Natural killer cell treated with Interleukin-12 subunit alpha and Interleukin-12 subunit beta and Interleukin-15 and Interleukin-18, amount 100 ng/mL, for 72 hours (primary cell): Measurements from ENCODE around the gene HMGA1. TPM values are rescaled to one million over a fixed set of nuclear protein-coding genes. Genes with fewer than 3 reads are reported as not detected.

Experiments used
- ATAC-seq, 2 donors: fragments of 150-1000 bp; cut with Tn5 transposase in 1 of 2; sonication (Bioruptor Pico), chemical (Tn5 transposase) in 1 of 2; 2 replicates each; pipeline ENCODE4 v1.10.0; 2021
- DNase-seq: peaks from one replicate; pipeline ENCODE4 v3.0.0; 2022; ENCODE audit warnings: low spot score
- H3K27ac Mint-ChIP-seq, 2 donors: 1 replicate in 1 of 2; 2 replicates in 1 of 2; pipeline ENCODE4 v1.8.0; 2022; ENCODE audit warnings: mixed read lengths in 2 of 2, mild to moderate bottlenecking in 1 of 2, moderate library complexity in 1 of 2
- H3K27me3 Mint-ChIP-seq, 2 donors: 1 replicate in 1 of 2; 2 replicates in 1 of 2; pipeline ENCODE4 v1.8.0; 2022; ENCODE audit warnings: mixed read lengths in 2 of 2
- H3K36me3 Mint-ChIP-seq: one replicate; pipeline ENCODE4 v1.8.0; 2022; ENCODE audit warnings: mixed read lengths
- H3K4me1 Mint-ChIP-seq, 2 donors: 1 replicate in 1 of 2; 2 replicates in 1 of 2; pipeline ENCODE4 v1.8.0; 2022; ENCODE audit warnings: low read depth in 2 of 2, mixed read lengths in 2 of 2, mild to moderate bottlenecking in 1 of 2
- H3K4me3 Mint-ChIP-seq: one replicate; pipeline ENCODE4 v1.8.0; 2022; ENCODE audit warnings: mixed read lengths
- H3K9me3 Mint-ChIP-seq: 2 replicates; pipeline ENCODE4 v1.8.0; 2022; ENCODE audit warnings: mixed read lengths
- total RNA-seq, 2 donors: library from RNA; stranded (reverse); gene quantifications; one replicate each; pipeline ENCODE4 v1.2.3, GENCODE V29; 2022

HMGA1 gene
- total RNA-seq, 2 donors from 2014 or later, result 151 to 556 TPM

DNA sequence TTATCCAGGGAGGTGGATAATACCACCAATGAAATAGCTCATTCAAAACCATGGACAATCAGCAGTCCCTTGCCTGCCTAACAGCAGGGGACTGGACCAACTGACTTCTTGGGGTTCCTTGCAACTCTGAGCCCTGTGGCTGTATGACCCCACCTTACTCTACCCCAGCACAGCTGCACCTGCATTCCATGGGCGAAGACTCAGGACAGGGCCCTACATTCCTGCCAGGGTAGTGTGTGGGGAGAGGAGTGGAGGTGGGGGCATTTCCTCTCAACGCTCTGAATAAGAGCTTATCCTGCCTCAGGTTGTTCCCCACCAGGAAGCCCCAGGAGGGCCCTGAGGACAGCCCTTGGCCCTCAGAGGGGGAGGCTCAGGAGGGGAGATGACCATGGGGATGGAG is 30.8 kb upstream of the HMGA1 start:
- Mint-ChIP-seq H3K27me3 (no peaks in the 10 kb centered on the region), H3K27ac (no peak overlapping the region), H3K4me1 (peaks cover 5 to 9% of the 10 kb centered on the region in 2 donors), H3K4me3 (no peak overlapping the region), H3K36me3 (no peaks in the 10 kb centered on the region), H3K9me3 (no peaks in the 10 kb centered on the region)
- ATAC-seq, result no peak
- DNase-seq, result no peak

- Mint-ChIP-seq H3K27ac (no peak overlapping the region), H3K9me3 (no peaks in the 10 kb centered on the region), H3K27me3 (no peaks in the 10 kb centered on the region), H3K36me3 (no peaks in the 10 kb centered on the region), H3K4me1 (peaks cover 5 to 8% of the 10 kb centered on the region in 2 donors), H3K4me3 (no peak overlapping the region)
- DNase-seq (no peak), ATAC-seq (no peak)
These were observed 29.9 kb upstream of the HMGA1 start for GRCh38 chr6:34206726-34207125.

DNA sequence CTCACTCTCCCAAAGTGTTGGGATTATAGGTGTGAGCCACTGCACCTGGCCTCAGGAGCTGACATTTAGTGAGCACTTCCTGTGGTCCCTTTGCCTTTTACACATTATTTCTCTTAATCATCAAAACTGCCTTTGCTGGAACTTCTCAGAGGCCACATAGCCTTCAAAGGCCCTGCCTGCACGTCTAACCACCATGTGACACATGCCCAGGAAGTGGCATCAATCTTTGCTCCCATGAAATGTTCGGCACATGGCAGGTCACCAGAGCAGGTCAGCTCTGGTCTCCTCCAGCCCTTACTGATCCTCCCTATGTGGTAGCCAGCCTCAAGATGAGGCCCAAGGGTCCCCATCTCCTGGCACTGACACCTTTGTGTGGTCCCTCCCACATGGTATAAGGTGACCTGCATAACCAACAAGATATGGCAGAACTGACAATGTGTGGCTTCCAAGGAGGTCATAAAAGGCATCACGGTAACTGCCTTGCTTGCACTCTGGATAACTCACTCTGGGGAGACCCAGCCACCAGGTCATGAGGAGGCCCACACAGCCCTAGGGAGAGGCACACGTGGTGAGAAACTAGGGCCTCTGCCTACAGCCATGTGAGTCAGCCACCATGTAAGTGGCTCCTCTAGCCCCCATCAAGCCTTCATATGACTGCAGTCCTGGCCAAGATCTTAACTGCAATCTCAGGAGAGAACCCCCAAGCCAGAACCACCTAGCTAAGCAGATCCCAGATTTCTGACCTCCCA is 28.8 kb upstream of the HMGA1 start:
- peaks cover 5 to 6% of the 10 kb centered on the region in 2 donors for H3K4me1 Mint-ChIP-seq
- no peaks in the 10 kb centered on the region for H3K27me3 Mint-ChIP-seq
- peak; percentile 43 to 72 for ATAC-seq
- H3K9me3 Mint-ChIP-seq, result no peaks in the 10 kb centered on the region
- H3K27ac Mint-ChIP-seq, result no peak overlapping the region
- H3K36me3 Mint-ChIP-seq, result no peaks in the 10 kb centered on the region
- no peak for DNase-seq
- H3K4me3 Mint-ChIP-seq, result no peak overlapping the region

DNA sequence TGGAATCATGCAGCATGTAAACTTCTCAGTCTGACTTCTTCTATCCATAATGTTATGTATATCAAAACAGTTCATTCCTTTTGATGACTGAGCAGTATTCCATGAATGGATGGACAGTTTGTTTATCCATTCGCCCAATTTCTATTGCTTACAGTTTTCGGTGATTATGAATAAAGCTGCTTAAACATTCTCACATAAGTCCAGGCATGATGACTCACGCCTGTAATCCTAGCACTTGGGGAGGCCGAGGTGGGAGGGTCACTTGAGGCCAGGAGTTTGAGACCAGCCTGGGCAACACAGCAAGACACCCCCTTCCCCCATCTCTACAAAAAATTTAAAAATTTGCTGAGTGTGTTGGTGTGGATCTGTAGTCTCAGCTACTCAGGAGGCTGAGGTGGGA is 22.9 kb upstream of the HMGA1 start:
- Mint-ChIP-seq H3K36me3 (no peaks in the 10 kb centered on the region), H3K4me1 (no peaks in the 10 kb centered on the region), H3K9me3 (no peaks in the 10 kb centered on the region), H3K27me3 (no peaks in the 10 kb centered on the region), H3K27ac (no peak overlapping the region), H3K4me3 (no peak overlapping the region)
- ATAC-seq (no peak), DNase-seq (no peak)

DNA sequence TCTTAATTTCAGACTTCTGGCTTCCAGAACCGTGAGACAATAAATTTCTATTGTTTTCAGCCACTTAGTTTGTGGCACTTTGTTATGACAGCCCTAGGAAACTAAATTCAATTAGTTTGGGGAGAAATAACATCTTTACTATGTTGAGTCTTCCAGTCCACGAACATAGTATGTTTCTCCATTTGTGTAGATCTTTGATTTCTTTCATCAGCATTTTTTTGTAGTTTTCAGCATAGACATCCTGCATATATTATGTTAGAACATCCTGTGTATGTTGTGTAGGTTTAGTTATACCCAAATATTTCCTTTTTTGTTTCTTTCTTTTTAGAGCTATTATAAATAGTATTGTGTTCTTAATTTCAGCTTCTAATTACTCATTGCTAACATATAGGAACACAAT is 18.0 kb upstream of the HMGA1 start:
- Mint-ChIP-seq H3K9me3 (no peaks in the 10 kb centered on the region), H3K36me3 (no peaks in the 10 kb centered on the region), H3K27ac (no peak overlapping the region), H3K27me3 (peaks cover 0 to 4% of the 10 kb centered on the region in 2 donors), H3K4me3 (no peak overlapping the region), H3K4me1 (peaks cover 1 to 2% of the 10 kb centered on the region in 2 donors)
- DNase-seq (no peak), ATAC-seq (no peak)

DNA sequence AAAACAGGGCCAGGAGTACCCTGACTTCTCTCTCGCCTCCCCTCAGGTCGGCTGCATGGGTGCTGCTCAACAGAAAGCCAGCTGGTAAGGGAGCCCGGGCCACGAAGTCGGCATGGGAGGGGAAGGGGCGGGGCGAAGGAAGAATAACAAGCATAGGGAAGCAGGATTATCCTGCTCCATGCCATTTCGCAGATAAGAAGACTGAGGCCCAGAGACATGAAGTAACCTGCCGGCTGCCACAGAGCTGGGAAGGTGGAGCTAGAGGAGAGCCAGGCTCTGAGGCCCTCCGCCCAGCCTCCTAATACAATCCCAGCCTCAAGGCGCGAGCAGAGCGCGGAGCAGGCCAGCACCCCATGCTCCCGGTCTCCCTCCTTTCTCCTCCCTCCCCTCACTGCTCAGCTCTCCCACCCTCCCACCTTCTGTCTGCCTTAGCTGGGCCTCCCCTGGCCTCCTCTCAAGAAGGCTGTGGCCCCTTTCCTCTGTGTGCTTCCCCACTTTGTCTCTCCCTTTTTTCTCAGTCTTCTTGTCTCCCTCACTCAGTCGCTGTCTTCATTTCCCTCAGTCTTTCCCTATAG is 13.2 kb upstream of the HMGA1 start:
- H3K27ac Mint-ChIP-seq, result peak overlapping the region; percentile 7 to 14
- no peak for DNase-seq
- no peaks in the 10 kb centered on the region for H3K9me3 Mint-ChIP-seq
- H3K27me3 Mint-ChIP-seq, result peaks cover 0 to 4% of the 10 kb centered on the region in 2 donors
- H3K36me3 Mint-ChIP-seq, result no peaks in the 10 kb centered on the region
- peaks cover 6 to 9% of the 10 kb centered on the region in 2 donors for H3K4me1 Mint-ChIP-seq
- ATAC-seq, result peak in 1 of 2 donors; percentile 0
- peak overlapping the region; percentile 7 for H3K4me3 Mint-ChIP-seq

DNA sequence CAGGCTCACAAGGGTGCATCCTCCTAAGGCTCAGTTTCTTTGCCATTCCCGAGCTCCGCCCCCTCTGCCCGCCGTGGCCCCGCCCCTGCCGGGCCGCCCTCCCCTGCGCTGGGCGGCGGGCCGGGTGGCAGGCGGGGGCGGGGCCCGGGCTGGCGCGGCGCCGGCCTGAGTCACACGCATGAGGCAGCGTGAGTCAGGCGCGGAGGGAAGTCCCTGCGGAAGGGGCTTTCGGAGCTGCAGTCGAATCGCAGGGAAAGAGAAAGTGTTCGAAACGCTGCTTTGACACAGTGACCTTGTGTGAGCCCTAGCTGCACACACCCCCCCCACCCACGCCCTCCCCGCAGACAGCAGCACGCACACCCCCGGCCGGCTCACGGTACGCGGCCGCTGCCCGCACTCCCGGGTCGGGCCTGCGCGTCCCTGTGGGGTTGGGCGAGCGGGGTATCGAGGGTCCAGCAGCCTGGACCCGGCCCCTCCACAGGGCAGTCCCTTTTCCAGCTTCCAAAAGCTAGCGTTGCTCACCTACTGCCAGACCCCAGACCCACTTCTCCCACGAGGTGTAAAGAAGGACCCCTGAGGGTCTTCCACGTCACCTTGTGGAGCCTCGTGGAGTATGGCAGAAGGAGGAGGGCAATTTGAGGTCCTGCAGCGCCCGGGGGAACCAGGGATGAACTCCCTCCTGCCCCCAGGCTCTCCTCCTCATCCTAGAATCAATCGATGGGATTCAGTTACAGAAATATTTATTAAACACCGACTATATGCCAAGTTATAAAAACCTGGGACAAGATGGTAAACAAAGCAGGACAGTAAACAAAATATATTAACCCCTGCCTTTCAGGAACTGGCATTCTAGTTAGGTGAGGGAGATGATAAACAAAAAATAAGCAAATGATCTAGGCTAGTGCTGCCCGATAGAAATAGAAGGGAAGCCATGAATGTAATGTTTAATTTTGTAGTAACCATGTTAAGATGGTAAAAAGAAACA is 12.4 kb upstream of the HMGA1 start:
- ATAC-seq, result peak; percentile 99 to 100
- DNase-seq, result peak; percentile 94
- Mint-ChIP-seq H3K4me1 (peaks cover 6 to 9% of the 10 kb centered on the region in 2 donors), H3K36me3 (no peaks in the 10 kb centered on the region), H3K9me3 (no peaks in the 10 kb centered on the region), H3K27ac (peak overlapping the region; percentile 7 to 14), H3K27me3 (peaks cover 0 to 3% of the 10 kb centered on the region in 2 donors), H3K4me3 (peak overlapping the region; percentile 7)

- H3K4me3 Mint-ChIP-seq, result no peak overlapping the region
- no peaks in the 10 kb centered on the region for H3K9me3 Mint-ChIP-seq
- DNase-seq, result peak; percentile 57
- ATAC-seq, result no peak
- no peak overlapping the region for H3K27ac Mint-ChIP-seq
- no peaks in the 10 kb centered on the region for H3K27me3 Mint-ChIP-seq
- peaks cover 6 to 10% of the 10 kb centered on the region in 2 donors for H3K4me1 Mint-ChIP-seq
- no peaks in the 10 kb centered on the region for H3K36me3 Mint-ChIP-seq
These were observed 11.1 kb upstream of the HMGA1 start for GRCh38 chr6:34225551-34225950.

DNA sequence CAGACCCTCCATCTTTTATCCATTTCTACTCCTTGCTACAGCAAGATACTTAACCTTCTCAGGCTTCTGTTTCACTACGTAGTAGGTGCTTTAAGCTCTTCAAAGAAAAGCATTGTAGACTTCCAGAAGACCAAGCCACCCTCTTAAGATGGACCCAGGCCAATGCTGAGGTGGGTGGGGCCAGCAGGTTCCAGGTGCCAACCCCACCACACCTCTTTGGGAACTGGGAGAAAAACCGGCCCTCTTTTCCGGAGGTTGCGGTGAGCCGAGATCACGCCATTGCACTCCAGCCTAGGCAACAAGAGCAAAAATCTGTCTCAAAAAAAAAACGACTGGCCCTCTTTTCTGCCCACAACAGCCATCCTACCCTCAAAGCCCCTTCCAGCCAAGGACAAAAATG is 10.6 kb upstream of the HMGA1 start:
- no peak overlapping the region for H3K4me3 Mint-ChIP-seq

DNA sequence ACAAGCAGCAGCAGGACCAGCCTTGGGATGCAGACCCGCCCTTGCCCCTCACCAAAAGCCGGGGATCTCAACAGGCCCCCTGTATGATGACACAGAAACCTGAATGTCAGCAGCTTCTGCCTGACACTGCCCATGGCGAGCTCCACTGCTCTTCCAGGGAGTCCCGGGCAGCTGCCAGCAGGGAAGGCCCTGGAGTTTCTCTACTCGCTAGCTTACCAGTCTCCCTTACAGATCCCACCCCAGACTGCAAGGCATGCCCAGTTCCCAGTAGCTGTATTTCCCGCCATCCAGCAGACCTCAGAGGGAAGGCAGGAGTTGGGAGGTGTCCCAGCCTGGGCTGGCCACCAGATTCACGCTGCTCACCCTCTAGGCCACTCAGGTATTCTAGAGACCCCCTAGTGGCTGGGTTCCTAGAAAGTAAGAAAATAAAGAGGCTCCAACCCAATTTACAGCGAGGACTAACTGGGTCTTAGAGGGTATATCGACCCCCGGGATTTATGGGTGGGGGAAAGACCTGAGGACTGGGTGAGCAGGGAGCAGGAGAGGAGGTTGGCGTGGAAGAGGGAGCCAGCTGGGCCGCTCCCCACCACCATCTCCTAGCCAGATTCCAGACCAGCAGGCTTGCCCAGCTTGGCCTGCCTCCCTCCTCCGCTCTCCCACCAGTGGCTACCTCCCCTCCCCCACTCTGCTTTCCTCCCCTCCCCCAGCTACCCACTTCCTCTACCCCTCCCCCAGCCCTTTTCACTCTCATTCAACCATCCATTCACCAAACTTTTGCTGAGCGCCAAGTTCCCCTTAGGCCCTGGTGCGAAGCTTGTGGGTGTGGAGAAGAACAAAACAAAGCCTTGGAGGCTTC is 9.7 kb upstream of the HMGA1 start:
- Mint-ChIP-seq H3K27ac (no peak overlapping the region), H3K36me3 (no peaks in the 10 kb centered on the region), H3K27me3 (no peaks in the 10 kb centered on the region), H3K9me3 (no peaks in the 10 kb centered on the region), H3K4me3 (no peak overlapping the region), H3K4me1 (peaks cover 6 to 11% of the 10 kb centered on the region in 2 donors)
- ATAC-seq (no peak), DNase-seq (peak; percentile 34)

More for the DNA sequence above, 10.6 kb upstream of the HMGA1 start:
- Mint-ChIP-seq H3K4me1 (peaks cover 6 to 11% of the 10 kb centered on the region in 2 donors), H3K27ac (no peak overlapping the region), H3K9me3 (no peaks in the 10 kb centered on the region), H3K27me3 (no peaks in the 10 kb centered on the region), H3K36me3 (no peaks in the 10 kb centered on the region)
- DNase-seq (no peak), ATAC-seq (no peak)

DNA sequence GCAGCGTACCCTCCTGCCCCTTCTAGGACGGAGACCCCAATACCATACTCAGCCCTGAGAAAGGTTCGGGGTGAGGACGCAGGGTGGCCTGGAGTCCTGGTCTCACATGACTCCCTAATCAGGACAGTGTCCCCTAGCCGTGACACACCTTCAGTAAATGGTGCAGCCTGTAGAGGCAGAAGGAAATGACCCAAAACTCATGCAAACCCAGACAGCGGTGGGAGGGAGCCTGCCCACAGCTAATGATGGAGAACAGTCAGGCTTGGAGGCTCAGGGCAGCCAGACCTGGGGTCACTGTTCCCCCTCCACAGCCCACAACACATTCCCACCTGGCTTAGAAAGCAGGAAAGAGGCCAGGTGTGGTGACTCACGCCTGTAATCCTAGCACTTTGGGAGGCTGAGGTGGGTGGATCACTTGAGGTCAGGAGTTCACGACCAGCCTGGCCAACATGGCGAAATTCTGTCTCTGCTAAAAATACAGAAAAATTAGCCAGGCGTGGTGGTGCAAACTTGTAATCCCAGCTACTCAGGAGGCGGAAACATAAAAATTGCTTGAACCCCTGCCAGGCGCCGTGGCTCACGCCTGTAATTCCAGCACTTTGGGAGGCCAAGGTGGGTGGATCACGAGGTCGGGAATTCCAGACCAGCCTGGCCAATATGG is 8.8 kb upstream of the HMGA1 start:
- H3K27me3 Mint-ChIP-seq, result no peaks in the 10 kb centered on the region
- no peaks in the 10 kb centered on the region for H3K9me3 Mint-ChIP-seq
- no peak overlapping the region for H3K4me3 Mint-ChIP-seq
- H3K4me1 Mint-ChIP-seq, result peaks cover 6 to 11% of the 10 kb centered on the region in 2 donors
- no peak for ATAC-seq
- peak; percentile 58 for DNase-seq
- H3K27ac Mint-ChIP-seq, result no peak overlapping the region
- H3K36me3 Mint-ChIP-seq, result no peaks in the 10 kb centered on the region

DNA sequence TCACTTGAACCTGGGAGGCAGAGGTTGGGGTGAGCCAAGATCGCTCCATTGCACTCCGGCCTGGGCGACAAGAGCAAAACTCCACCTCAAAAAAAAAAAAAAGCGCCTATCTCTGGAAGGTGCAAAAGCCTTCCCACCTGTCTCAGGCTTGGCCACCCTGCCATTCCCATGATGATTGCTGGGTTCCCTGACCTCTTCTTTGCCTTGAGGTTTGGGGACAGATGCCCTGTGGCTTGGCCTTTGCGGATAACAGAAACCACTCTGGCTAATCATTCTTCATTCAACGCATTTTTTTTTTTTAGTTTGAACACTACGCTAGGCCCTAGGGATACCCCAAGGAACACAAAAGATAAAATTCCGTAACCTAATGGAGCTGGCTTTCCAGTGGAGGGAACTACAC is 6.8 kb upstream of the HMGA1 start:
- H3K36me3 Mint-ChIP-seq, result no peaks in the 10 kb centered on the region
- no peaks in the 10 kb centered on the region for H3K27me3 Mint-ChIP-seq
- ATAC-seq (no peak), DNase-seq (no peak)
- no peak overlapping the region for H3K27ac Mint-ChIP-seq
- H3K4me3 Mint-ChIP-seq, result no peak overlapping the region
- peaks cover 8 to 9% of the 10 kb centered on the region in 2 donors for H3K4me1 Mint-ChIP-seq
- no peaks in the 10 kb centered on the region for H3K9me3 Mint-ChIP-seq
